ENCODE data around the gene TIMELESS.

- no peak for TF ChIP-seq SP1 (IDR thresholded peaks at IDR 0.05)
- TF ChIP-seq RAD21 (IDR thresholded peaks at IDR 0.05): no peak
- TF ChIP-seq ATF3 (IDR thresholded peaks at IDR 0.05): no peak
These were observed 38.3 kb upstream of the TIMELESS start for GRCh38 chr12:56487448-56488040.

All from liver (tissue), 2 donors.